CD14-positive monocyte (primary cell): ENCODE data around the gene CYP2J2. TPM values are rescaled to one million over a fixed set of nuclear protein-coding genes. Genes with fewer than 3 reads are reported as not detected.

ENCODE experiments used
- DNase-seq, 3 donors: peaks; one replicate each; pipeline ENCODE4 v3.0.0-alpha.2; 2011 to 2022
- H2AFZ ChIP-seq: 2 replicates; pipeline ENCODE4 v1.6.0; 2012; ENCODE audit warnings: mild to moderate bottlenecking, low read depth, low read length, inconsistent platforms; ENCODE audit not compliant: insufficient read depth, poor library complexity, severe bottlenecking
- H3K27ac ChIP-seq, 2 donors: 1 replicate in 1 of 2; 2 replicates in 1 of 2; pipeline ENCODE4 v1.5.1; 2012 to 2013; ENCODE audit warnings: low read length in 2 of 2, control low read depth in 1 of 2, inconsistent platforms in 1 of 2, low read depth in 1 of 2, mild to moderate bottlenecking in 1 of 2
- H3K27me3 ChIP-seq, 2 donors: one replicate each; pipeline versions ENCODE4 v1.6.0 to v1.6.1; 2011 to 2013; ENCODE audit warnings: low read length in 2 of 2; ENCODE audit not compliant: control insufficient read depth in 2 of 2, insufficient read depth in 2 of 2
- H3K36me3 ChIP-seq, 2 donors: replicated peaks in 1 of 2; 1 replicate in 1 of 2; 2 replicates in 1 of 2; pipeline versions ENCODE4 v1.5.1 to v1.6.1; 2012 to 2013; ENCODE audit warnings: low read length in 2 of 2, control low read depth in 1 of 2, inconsistent platforms in 1 of 2, mild to moderate bottlenecking in 1 of 2; ENCODE audit not compliant: insufficient read depth in 2 of 2, control insufficient read depth in 1 of 2
- H3K4me1 ChIP-seq, 2 donors: 1 replicate in 1 of 2; 2 replicates in 1 of 2; pipeline versions ENCODE4 v1.5.1 to v1.6.1; 2012 to 2013; ENCODE audit warnings: low read length in 2 of 2, control low read depth in 1 of 2, inconsistent platforms in 1 of 2, mild to moderate bottlenecking in 1 of 2, moderate library complexity in 1 of 2; ENCODE audit not compliant: insufficient read depth in 2 of 2, control insufficient read depth in 1 of 2
- H3K4me2 ChIP-seq: replicated peaks from 2 replicates; pipeline ENCODE3; 2012; ENCODE audit warnings: low read length, moderate library complexity, mild to moderate bottlenecking; ENCODE audit not compliant: poor library complexity, severe bottlenecking; ENCODE audit errors: extremely low read depth
- H3K4me3 ChIP-seq, 3 experiments: fragments of 200-600 bp in 1 of 3; sonication (generic) in 1 of 3; replicated peaks in 1 of 3; 1 replicate in 2 of 3; 2 replicates in 1 of 3; pipeline ENCODE4 v1.5.1; 2011 to 2013; ENCODE audit warnings: low read length in 3 of 3, mild to moderate bottlenecking in 3 of 3, control low read depth in 2 of 3, low read depth in 2 of 3, inconsistent platforms in 1 of 3, moderate library complexity in 1 of 3
- H3K79me2 ChIP-seq: 2 replicates; pipeline ENCODE4 v1.6.0; 2012; ENCODE audit warnings: mild to moderate bottlenecking, control low read depth, inconsistent platforms, low read length, moderate library complexity; ENCODE audit not compliant: insufficient read depth
- H3K9ac ChIP-seq: 2 replicates; pipeline ENCODE4 v1.6.0; 2017; ENCODE audit warnings: low read length, mild to moderate bottlenecking; ENCODE audit not compliant: insufficient read depth, poor library complexity, severe bottlenecking
- H3K9me3 ChIP-seq, 2 donors: replicated peaks in 1 of 2; 1 replicate in 1 of 2; 2 replicates in 1 of 2; pipeline versions ENCODE4 v1.5.1 to v1.6.1; 2012 to 2013; ENCODE audit warnings: low read length in 2 of 2, control low read depth in 1 of 2; ENCODE audit not compliant: control insufficient read depth in 1 of 2, insufficient read depth in 1 of 2
- H4K20me1 ChIP-seq: 2 replicates; pipeline ENCODE4 v1.6.0; 2012; ENCODE audit warnings: mild to moderate bottlenecking, low read length, control low read depth, moderate library complexity; ENCODE audit not compliant: insufficient read depth
- H3K27ac Mint-ChIP-seq, 7 donors: one replicate each; pipeline ENCODE4 v1.8.0; 2020; ENCODE audit warnings: mild to moderate bottlenecking in 7 of 7, mixed read lengths in 7 of 7, moderate library complexity in 6 of 7, inconsistent platforms in 2 of 7
- H3K27me3 Mint-ChIP-seq, 3 donors: one replicate each; pipeline ENCODE4 v1.8.0; 2021 to 2022; ENCODE audit warnings: low read depth in 3 of 3, mild to moderate bottlenecking in 3 of 3, mixed read lengths in 3 of 3, moderate library complexity in 3 of 3, inconsistent platforms in 1 of 3
- H3K36me3 Mint-ChIP-seq, 2 donors: one replicate each; pipeline ENCODE4 v1.8.0; 2020; ENCODE audit warnings: mixed read lengths in 2 of 2, inconsistent platforms in 1 of 2, mild to moderate bottlenecking in 1 of 2
- H3K4me1 Mint-ChIP-seq: one replicate; pipeline ENCODE4 v1.8.0; 2020; ENCODE audit warnings: mild to moderate bottlenecking, mixed read lengths
- H3K4me3 Mint-ChIP-seq, 2 donors: one replicate each; pipeline ENCODE4 v1.8.0; 2020; ENCODE audit warnings: mild to moderate bottlenecking in 2 of 2, mixed read lengths in 2 of 2, moderate library complexity in 1 of 2
- H3K9me3 Mint-ChIP-seq, 7 donors: one replicate each; pipeline ENCODE4 v1.8.0; 2020 to 2022; ENCODE audit warnings: mixed read lengths in 7 of 7, mild to moderate bottlenecking in 6 of 7, moderate library complexity in 6 of 7, inconsistent platforms in 2 of 7
- WGBS: methylation state at CpG from one replicate; pipeline ENCODE4 v1.1.5; 2013; ENCODE audit warnings: missing lambda C conversion rate; ENCODE audit not compliant: insufficient coverage; 5-methylcytosine and 5-hydroxymethylcytosine counted together
- intact Hi-C, 2 donors: fragments of 100-400 bp; cut with micrococcal nuclease; formaldehyde crosslinking; loops; one replicate each; pipeline versions ENCODE4 v1.15.0 to v1.15.1; 2023
- polyA plus RNA-seq, 3 donors: library from polyadenylated mRNA; depleted of rRNA in 1 of 3; unstranded in 2 of 3; stranded (reverse) in 1 of 3; fragments of 300-500 nt in 2 of 3; fragments of >200 nt in 1 of 3; fragmentation: Illumina TruSeq in 2 of 3; gene quantifications; 1 replicate in 2 of 3; 2 replicates in 1 of 3; pipeline ENCODE4 v1.2.3, GENCODE V29; 2012 to 2021
- small RNA-seq: library from RNA; depleted of rRNA; stranded (forward); fragments of <200 nt; gene quantifications from one replicate; pipeline ENCODE3, GENCODE V24; 2012; ENCODE audit warnings: low read depth; ENCODE audit not compliant: insufficient read length
- TF ChIP-seq, protein P1 (sequence below): fragments of 200-600 bp; IDR thresholded peaks from one replicate; pipeline ENCODE4 v1.8.0; 2022; ENCODE audit warnings: antibody characterized with exemption, mild to moderate bottlenecking

CYP2J2 gene
- polyA plus RNA-seq, 3 donors, result not detected

- TF ChIP-seq, protein P1, sequence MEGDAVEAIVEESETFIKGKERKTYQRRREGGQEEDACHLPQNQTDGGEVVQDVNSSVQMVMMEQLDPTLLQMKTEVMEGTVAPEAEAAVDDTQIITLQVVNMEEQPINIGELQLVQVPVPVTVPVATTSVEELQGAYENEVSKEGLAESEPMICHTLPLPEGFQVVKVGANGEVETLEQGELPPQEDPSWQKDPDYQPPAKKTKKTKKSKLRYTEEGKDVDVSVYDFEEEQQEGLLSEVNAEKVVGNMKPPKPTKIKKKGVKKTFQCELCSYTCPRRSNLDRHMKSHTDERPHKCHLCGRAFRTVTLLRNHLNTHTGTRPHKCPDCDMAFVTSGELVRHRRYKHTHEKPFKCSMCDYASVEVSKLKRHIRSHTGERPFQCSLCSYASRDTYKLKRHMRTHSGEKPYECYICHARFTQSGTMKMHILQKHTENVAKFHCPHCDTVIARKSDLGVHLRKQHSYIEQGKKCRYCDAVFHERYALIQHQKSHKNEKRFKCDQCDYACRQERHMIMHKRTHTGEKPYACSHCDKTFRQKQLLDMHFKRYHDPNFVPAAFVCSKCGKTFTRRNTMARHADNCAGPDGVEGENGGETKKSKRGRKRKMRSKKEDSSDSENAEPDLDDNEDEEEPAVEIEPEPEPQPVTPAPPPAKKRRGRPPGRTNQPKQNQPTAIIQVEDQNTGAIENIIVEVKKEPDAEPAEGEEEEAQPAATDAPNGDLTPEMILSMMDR, result no peak
- Histone ChIP-seq H3K79me2 (no peaks in the 10 kb centered on the region), H3K4me1 (no peaks in the 10 kb centered on the region), H3K36me3 (no peaks in the 10 kb centered on the region), H3K27me3 (no peaks in the 10 kb centered on the region), H3K9ac (no peak overlapping the region), H2AFZ (no peak overlapping the region), H4K20me1 (no peaks in the 10 kb centered on the region), H3K27ac (no peak overlapping the region), H3K9me3 (no peaks in the 10 kb centered on the region), H3K4me3 (no peak overlapping the region), H3K4me2 (no peak overlapping the region)
- no peak overlapping the region for H3K27ac Mint-ChIP-seq
- no peaks in the 10 kb centered on the region for H3K4me1 Mint-ChIP-seq
- H3K36me3 Mint-ChIP-seq, result no peaks in the 10 kb centered on the region
- DNase-seq, result no peak
- no CpG with 5 or more reads among the region's 3 CpGs for WGBS
- no peak overlapping the region for H3K4me3 Mint-ChIP-seq
- peaks cover 0 to 3% (median 0%) of the 10 kb centered on the region in 3 donors for H3K27me3 Mint-ChIP-seq
- H3K9me3 Mint-ChIP-seq, result no peaks in the 10 kb centered on the region
- intact Hi-C loops, result no loop called here
Observed at GRCh38 chr1:59846209-59846894, 80.2 kb downstream of the CYP2J2 start.

GRCh38 chr1:59845091-59845490 is 81.5 kb downstream of the CYP2J2 start:
- H3K4me2 ChIP-seq, result no peak overlapping the region
- Mint-ChIP-seq H3K4me3 (no peak overlapping the region), H3K36me3 (no peaks in the 10 kb centered on the region), H3K9me3 (no peaks in the 10 kb centered on the region), H3K4me1 (no peaks in the 10 kb centered on the region), H3K27ac (peak overlapping the region in 1 of 7 donors; percentile 48), H3K27me3 (peaks cover 0 to 3% (median 0%) of the 10 kb centered on the region in 3 donors)
- no peak overlapping the region for H3K9ac ChIP-seq
- TF ChIP-seq, protein P1, result no peak
- no peak overlapping the region for H3K4me3 ChIP-seq
- no peak overlapping the region for H3K27ac ChIP-seq
- no peaks in the 10 kb centered on the region for H3K4me1 ChIP-seq
- no peaks in the 10 kb centered on the region for H3K79me2 ChIP-seq
- H3K36me3 ChIP-seq, result no peaks in the 10 kb centered on the region
- intact Hi-C loops, result no loop called here
- WGBS, result no CpG with 5 or more reads among the region's 2 CpGs
- no peaks in the 10 kb centered on the region for H3K27me3 ChIP-seq
- no peak overlapping the region for H2AFZ ChIP-seq
- H4K20me1 ChIP-seq, result no peaks in the 10 kb centered on the region
- H3K9me3 ChIP-seq, result no peaks in the 10 kb centered on the region
- DNase-seq, result no peak

Small RNA genes within 50 kb of the gene (small RNA-seq; reads per million reads assigned to genes)
- gene RN7SL475P, result not detected

Other genes with a start within 250 kb of the CYP2J2 start
- not detected for gene HOOK1, start 111.8 kb downstream of the CYP2J2 start, polyA plus RNA-seq
- gene C1orf87, start 147.0 kb upstream of the CYP2J2 start, polyA plus RNA-seq, result not detected